ENCODE measurements around the gene RPS19.

DNA sequence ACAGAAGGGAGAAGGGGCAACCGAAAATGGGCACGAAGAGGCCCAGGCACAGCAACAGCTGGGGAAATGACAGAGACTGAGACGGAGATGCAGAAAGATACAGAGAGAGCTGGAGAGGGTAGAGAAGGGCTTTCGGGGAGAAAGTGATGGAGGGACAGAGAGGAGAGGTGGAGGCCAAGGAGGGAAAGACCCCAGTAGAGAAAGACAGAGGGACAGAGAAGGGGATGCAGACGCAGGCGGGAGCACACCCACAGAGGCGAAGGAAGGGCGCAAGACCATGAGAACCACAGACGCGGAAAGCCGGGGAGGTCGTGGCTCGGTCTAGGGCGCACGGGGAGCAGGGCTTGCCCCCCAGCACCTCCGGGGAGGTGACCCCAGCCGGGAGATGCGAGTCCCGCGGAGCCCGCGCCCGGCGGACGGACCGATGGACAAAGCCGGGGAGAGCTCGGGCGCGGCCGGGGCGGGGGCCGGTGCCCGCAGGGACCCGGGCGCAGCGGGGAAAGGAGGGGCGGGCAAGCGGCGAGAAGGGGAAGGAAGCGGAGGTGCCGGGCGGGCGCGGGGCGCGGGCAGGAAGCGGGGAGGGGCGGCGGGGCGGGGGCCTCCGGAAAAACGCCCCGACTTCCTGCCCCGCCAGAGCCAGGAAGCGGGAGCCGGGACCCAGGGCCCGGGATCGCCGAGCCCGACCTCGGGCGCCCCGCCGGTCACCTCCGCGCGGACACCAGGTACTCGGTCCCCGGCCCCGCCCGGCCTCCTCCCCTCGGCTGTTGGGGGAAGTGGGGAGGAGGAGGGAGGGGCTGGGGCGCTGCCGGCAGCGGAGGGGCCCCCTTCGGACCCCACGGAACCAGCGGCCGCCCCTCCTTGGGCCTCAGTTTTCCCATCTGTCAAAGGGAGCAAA is 22.8 kb downstream of the RPS19 start, which contains the start of gene ARHGEF1:
- TF ChIP-seq, protein P1, sequence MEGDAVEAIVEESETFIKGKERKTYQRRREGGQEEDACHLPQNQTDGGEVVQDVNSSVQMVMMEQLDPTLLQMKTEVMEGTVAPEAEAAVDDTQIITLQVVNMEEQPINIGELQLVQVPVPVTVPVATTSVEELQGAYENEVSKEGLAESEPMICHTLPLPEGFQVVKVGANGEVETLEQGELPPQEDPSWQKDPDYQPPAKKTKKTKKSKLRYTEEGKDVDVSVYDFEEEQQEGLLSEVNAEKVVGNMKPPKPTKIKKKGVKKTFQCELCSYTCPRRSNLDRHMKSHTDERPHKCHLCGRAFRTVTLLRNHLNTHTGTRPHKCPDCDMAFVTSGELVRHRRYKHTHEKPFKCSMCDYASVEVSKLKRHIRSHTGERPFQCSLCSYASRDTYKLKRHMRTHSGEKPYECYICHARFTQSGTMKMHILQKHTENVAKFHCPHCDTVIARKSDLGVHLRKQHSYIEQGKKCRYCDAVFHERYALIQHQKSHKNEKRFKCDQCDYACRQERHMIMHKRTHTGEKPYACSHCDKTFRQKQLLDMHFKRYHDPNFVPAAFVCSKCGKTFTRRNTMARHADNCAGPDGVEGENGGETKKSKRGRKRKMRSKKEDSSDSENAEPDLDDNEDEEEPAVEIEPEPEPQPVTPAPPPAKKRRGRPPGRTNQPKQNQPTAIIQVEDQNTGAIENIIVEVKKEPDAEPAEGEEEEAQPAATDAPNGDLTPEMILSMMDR (conservative IDR thresholded peaks at IDR 0.05; ENCODE audit: low read depth, low read length), result no peak
- TF ChIP-seq EZH2phosphoT487 (IDR thresholded peaks at IDR 0.05; ENCODE audit: borderline replicate concordance, low read length) (no peak), EZH2 (IDR thresholded peaks at IDR 0.05; ENCODE audit: low read length, unreplicated experiment) (no peak)

All from PC-3 (cell line).